GM15510 (cell line): ENCODE results near the gene ZMIZ1.
A peak's percentile ranks its signal among the peaks of the same experiment; 100 is the strongest.

Experiments
- POLR2A ChIP-seq: IDR thresholded peaks from 3 replicates; pipeline ENCODE4 v1.6.1; 2011; ENCODE audit warnings: borderline replicate concordance; ENCODE audit not compliant: insufficient read length; ENCODE audit errors: extremely low read depth

ZMIZ1 gene

DNA sequence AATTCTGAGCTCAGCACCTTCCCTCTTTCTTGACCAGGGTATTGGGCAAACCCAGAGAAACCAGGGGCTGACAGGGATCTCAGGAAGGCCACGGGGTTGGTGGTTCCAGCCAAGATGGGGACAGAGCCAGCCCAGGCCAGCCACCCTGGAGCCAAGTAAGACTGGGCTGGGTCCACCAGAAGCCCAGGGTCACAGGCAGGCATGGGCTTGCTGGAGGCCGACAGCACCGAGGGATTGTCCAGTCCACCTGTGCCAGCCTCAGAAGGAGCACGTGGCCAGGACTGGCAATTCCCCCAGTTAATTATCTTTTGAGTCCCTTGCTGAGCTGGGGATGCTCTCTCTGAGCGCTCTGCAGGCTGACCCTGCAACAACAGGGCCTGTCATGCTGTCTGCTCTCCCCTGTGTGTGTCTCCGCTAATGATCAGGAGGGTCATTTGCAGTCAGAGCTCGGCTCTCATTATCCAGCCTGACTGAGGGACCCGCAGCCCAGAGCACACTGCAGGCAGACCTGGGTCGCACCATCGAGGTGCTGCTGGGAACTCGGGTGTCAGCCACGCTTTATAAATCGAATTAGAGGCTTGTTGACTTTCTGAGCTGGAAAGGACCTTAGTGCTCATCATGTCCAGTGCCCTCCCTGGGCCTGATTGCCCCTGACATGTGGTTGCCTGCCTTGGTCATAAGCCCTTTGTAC lies 209.0 kb downstream of the ZMIZ1 start:
- TF ChIP-seq POLR2A: no peak

DNA sequence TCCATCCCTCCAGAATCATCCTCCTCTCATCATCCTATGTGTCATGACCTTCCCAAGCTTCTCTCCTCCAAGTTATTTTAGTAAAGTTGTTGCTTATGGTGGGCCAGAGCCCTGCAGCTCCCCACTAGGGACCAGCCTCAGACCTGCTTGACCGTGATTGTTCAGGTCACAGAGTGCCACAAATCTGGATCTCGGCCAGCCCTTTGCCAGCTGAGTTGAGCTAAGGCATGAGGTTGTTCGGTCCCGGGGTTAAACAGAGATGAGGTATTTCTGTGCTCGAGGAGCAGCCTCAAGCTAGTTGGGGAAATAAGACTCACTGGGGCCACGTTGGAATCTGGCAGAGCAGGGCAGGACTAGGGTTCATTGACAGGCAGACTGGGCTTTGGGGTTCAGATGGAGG lies 212.2 kb downstream of the ZMIZ1 start:
- TF ChIP-seq POLR2A: no peak

DNA sequence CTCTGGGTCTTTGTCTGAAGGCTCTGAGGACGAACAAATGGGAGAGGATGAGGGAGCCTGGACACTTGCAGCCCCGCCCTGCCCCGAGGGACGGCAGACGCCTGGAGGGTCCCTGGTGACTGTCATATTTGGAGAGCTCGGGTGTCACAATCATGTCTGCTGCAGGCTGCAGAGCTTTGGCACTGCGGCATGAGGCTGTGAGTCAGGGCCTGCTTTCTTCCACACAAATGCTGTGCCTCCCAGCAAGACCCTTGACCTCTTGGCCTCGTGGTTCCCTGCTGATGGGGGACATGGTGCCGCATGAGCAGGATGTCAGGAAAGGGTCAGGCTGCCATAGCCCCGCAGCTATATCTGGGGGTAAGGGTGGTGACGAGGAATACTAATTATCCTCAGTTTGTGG lies 213.6 kb downstream of the ZMIZ1 start:
- no peak for TF ChIP-seq POLR2A

DNA sequence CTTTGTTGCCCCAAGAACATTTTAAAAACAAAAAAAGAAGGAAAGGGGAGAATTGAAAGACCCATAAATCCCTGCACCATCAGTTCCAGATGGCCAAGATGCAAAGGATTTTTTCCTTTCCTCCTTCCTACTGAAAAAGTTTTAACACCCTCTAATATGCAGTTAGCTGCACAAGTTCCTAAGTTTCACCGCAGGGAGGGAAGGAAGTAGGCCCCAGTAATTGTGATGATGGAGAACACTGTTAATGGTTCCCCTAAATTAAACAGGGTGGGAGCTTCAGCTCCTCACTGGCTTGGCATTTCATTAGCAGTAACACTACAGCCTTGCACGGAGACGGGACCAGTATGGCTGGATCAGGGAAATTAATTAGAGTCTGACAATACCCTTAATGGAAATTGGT lies 214.8 kb downstream of the ZMIZ1 start:
- TF ChIP-seq POLR2A: no peak

DNA sequence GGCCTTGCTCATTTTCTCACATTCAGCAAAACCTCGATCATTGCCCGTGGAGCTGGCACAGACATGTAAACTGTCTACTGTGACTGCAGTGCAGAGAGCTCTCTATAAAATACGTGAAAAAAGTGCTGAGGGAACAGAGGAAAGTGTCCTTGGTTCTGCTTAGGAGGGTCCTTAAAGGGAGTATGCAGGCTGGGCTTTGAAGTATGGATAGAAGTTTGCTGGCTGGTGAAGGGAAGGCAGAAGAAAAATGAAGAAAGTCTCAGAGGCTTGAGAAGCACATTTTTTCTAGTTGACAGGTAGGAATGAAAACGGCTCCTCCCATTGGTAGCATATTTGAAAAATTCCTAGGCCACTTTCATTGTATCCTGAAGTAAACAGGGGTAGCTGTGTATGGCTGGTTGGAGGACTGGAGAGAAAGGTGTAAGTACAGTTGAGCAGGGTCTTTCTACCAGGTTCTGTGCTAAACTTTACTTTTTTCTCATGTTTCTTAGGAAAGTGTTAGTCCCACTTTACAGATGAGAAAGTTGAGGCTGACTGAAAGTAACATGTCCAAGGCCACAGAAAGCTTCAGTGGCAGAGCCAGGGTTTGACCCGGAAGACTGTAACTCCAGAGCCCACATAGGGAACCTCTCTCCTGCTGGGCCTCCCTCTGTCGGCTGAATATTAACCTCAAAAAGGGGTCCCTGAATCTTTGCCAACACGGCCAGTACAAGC lies 215.5 kb downstream of the ZMIZ1 start:
- TF ChIP-seq POLR2A: no peak

DNA sequence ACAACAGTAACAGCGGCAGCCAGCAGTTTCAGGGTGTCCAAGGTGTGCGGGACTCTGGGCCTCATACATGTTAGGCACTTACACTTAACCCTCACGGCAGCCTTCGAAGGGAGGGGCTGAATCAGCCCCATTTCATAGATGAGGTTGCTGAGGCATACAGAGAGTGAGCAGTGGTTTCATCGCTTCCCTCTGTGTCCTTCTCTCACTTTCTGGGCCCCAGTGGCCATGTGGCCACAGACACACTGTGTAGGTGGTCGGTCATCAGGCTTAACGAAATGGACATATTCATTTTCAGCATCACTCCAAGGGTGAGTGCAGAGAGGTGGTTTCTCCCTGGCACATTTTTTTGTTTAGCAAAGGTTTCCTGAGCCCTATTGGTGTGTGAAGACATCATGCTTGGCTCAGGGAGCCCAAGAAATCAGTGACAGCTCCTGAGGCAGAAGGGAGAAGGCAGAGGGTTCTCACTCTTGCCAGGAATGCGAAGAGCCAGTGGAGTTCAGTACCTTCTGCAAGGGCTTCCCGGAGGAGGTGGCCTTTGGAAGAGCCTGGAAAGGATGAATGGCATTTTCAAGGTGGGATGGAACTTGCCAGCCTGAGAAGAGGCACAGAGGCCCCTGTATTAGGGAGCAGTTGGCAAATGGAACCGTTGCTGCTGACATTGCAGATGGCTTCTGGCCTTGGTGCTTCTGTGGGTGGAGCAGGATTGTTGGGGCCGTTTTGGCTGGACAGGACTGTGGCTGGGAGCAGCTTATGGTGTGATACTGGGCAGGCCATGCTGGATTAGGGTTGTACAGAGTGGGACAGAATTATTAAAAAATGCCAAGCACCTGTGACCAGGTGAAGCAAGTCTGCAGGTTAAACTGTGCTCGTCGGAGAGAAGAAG lies 216.8 kb downstream of the ZMIZ1 start:
- TF ChIP-seq POLR2A: peak; percentile 39

DNA sequence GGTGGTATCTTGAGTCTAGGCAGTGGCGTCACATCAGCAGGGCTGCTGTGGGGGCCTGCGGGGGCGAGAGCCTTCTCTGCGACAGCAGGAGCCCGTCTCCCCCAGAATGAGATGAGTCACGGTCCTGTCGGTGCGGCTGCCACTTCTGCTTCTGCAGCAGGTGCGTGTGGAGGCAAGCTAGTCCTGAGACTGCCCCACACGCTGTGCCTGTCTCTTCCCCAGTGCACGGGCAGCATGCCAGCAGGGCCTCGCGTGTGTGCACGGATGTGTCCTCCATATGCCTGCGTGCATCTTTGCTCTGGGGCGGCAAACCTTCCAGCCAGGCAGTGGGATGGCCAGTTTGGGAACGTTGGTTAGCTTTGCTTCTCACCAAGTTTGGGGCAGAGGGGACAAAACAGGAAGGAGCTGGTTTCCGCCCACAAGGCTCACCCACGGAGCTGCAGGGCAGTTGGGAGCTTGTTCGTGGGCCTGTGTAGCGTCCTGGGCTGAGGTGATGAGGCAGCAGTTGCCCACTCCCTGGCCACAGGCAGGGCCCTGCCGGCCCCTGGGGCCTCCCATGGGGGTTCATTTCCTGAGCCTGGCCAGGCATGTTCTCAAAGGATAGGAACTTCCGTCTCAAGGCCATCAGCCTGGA lies 217.7 kb downstream of the ZMIZ1 start:
- TF ChIP-seq POLR2A: peak; percentile 64

DNA sequence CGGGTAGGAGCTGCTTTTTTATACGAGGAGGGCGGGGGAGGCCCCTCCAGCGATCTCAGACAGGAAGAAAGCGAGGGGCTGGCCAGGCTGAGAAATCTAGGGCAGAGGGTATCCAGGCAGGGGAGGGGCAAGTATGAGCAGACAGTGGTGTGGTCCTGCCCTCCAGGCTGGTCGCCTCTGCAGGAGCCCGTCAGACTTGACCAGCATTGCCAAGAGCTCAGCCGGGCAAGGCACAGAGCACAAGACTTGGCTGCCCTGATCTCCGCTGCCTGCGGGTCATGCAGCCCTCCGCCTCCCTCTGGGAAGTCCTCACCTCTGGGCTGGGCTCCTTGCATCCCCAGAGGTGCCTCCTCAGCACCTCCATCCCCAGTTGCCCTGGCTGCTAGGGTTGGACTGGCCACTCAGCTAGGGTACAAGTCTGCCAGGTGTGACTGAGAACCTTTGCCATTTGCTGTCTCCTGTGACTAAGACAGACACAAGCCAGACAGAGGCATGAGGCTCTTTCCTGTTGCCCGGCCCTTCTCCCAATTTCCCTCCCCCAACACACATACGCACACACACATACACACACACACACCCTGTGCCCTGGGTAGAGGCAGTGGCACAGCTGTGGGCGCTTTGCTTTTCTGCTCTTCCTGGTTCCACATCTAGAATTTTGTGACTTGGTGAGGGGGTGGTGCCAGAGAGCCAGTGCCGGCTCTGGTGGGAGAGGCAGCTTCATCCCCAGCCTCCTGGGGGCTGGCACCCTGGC lies 219.4 kb downstream of the ZMIZ1 start:
- no peak for TF ChIP-seq POLR2A

DNA sequence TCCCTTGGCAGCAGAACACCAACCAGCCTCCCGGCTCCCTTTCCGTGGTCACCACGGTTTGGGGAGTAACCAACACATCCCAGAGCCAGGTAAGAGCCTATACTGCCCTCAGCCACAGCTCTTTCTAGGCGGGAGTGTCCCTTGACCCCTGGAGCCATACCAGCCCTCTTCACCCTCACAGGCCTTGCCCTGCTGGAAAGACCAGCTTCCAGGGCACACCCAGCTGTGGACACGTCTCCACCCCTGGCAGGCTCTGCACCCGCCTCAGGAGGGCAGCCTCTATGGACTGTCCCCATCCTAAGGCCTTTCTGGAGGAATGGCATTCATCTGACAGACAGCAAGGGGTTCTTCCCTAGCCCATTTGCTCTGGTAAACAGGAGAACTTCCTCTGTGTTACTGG lies 221.0 kb downstream of the ZMIZ1 start:
- no peak for TF ChIP-seq POLR2A

DNA sequence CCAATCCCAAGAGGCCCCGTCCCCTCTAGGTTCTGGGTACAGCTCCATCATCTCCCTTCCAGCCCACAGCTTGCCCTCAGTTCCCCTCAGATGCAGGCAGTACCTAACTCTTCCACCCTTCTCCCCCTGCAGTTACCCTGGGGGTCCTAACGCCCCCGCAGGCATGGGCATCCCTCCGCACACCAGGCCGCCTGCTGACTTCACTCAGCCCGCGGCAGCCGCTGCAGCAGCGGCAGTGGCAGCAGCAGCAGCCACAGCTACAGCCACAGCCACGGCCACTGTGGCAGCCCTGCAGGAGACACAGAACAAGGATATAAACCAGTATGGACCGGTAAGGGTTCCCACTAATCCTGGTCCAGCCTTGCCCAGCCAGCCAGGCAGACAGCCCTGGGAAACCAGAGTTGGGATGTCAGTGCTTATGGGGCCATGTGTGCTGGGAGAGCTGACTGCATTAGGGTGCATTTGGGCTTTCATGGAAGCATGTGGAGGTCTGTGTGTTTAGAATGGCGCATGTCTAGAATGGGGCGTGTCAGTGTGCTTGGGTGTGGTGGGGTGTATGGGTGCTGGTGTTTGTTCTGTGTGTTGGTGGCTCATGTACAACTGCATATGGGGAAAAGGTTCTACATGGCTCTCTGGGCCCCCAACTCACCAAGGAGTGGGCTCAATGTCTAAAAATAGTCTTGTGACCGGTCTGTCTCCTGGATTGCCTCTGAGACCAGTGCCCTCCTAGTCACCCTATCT lies 223.4 kb downstream of the ZMIZ1 start:
- TF ChIP-seq POLR2A: no peak

DNA sequence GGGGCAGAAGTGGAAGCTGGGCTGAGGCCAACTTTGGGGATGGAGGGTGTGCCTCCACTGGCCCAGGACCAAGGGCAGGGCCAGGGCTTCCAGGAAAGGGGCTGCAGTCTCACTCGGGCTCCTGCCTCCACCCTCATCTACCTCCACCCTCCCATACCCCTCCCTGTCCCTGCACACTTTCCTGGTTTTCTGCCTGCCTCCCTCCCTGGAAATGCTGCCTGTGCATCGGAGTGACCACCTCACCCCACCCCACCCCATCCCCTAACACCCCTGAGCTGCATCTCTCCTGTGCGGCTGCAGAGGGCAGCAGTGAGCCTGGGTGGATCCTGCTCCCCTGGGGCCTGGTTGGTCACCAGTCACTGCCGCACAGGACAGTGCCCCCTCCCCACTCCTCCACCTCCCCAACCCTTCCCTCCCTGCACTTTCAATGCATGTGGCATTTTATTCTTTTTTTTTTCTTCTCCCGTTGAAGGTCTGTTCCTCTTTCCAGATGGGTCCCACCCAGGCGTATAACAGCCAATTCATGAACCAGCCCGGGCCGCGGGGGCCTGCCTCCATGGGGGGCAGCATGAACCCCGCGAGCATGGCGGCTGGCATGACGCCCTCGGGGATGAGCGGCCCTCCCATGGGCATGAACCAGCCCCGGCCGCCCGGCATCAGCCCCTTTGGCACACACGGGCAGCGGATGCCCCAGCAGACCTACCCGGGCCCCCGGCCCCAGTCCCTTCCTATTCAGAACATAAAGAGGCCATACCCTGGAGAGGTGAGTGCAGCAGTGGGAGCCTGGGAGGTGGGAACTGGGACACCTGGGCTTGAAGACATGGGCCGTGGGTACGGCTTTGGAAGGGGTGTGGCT lies 224.4 kb downstream of the ZMIZ1 start:
- TF ChIP-seq POLR2A: no peak

DNA sequence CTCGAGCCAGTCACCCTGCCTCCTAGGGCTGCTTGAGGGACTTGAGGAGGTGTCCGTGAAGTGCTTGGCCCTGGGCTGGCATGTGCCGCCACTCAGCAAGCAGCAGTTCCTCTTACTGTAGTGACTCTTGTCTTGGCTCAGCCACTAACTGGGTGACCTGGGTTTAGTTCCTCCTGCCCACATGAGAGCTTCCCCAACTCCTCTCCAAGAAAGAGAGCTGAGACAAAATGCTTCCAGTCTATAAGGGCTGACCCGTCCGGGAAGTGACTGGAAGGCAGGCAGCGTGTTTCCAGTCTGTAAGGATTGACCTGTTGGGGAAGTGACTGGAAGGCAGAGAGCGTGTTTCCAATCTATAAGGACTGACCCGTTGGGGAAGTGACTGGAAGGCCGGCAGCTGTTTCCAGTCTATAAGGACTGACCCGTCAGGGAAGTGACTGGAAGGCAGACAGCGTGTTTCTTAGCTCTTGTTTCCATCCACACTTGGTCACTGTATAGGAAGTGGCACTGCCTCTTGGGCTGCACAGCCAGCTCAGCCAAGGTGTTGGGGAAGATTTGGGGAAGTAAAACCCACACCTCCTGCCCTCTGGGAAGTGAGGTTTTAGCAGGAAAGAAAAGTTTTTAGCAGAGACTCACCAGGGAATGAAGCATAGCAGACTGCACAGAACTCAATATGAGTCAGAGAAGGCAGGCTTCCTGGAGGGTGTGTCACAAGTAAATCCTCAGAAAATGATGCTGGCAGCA lies 225.2 kb downstream of the ZMIZ1 start:
- no peak for TF ChIP-seq POLR2A
